NCI-H524 (cell line): ENCODE data around the gene TIE1.

ENCODE experiments used
- DNase-seq, 2 experiments: peaks; one replicate each; lab custom pipeline; 2025; lab: John Stamatoyannopoulos, UW

TIE1 gene

DNA sequence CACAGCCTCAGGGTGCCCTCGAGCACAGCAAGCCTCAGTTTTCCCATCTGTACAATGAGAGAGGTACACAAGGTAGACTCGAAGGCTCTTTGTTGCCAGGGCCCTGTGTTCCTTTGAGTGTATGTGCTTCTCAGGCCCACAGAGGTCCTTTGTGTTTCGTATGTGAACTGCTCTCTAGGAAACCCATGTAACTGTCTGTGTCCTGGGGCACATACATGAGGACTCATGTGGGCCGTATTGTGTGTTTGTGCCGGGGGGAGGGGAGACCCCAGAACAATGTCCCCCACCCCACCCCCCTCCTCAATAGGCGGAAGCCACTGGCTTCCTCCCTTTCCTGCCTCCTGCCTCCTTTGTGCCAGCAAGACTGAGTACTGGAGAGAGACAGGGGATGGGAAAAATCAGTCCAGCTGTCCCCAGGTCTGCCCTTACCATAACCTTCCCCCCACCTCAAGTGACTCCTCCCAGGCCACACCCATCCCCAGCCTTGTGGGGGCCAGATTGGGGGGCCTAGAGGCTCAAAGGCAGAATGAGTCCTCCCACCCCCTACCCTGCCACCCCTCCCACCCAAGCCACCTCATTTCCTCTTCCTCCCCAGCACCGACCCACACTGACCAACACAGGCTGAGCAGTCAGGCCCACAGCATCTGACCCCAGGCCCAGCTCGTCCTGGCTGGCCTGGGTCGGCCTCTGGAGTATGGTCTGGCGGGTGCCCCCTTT lies at the start of gene TIE1:
Gene TIE1, plus strand, starts transcription at position 605 of the 717 bp plus-strand sequence. Its CDS starts 90 bp downstream, at position 695.
- no peak for DNase-seq

DNA sequence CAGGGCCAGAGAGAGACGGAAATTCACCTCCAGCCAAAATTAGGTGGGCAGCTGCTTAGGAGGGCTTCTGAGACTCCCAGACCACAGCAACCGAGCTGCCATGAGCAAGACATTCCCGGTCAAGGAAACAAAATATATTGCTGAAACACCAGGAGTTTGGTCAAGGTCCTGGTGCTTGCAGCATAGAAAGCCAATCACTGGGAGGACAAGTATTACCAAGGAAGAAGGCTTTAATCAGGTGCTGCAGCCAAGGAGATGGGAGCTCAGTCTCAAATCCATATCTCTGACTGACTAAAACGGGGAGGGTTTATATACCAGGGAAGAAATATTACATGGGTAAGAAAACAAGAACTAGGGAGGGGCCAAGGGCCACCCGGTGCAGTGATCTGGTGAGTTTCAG lies 49.8 kb upstream of the TIE1 start:
- DNase-seq, result no peak

DNA sequence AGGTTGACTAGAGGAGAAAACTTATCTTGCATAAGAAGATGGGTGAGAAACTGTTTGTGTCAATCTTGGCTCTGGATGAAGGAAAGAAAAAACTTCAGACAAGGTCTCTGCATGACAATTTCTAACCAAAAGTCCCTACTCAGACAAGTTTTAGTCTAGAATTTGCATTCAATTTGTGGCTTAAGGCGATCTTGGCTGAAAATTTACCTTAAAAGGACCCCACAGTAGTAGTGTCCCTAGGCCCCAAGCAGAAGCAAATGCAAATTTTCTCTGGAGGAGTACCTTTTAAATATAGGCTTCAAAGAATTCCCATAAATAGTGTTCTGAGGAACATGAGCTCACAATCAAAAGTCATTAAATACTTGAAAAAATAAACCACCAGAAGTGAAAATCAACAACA lies 48.6 kb upstream of the TIE1 start:
- DNase-seq, result no peak

DNA sequence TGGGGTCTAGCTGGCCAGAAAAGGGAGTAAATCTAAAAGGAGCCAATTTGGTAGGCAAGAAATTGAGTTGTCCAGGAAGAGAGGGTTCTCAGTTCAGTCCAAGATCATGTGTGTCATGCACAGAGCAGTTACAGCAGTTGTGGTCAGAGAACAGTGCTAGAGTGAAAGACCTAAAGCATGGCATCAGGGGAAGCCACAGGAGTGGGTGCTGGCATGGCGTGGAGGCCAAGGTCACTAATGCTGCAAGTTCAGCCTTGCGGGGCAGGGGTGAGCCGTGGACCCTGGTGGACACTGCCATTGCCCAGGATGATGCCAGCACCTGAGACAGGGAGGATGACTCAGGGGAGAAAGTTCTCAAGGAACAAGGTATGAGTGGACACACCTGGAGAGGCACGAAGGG lies 47.6 kb upstream of the TIE1 start:
- no peak for DNase-seq

DNA sequence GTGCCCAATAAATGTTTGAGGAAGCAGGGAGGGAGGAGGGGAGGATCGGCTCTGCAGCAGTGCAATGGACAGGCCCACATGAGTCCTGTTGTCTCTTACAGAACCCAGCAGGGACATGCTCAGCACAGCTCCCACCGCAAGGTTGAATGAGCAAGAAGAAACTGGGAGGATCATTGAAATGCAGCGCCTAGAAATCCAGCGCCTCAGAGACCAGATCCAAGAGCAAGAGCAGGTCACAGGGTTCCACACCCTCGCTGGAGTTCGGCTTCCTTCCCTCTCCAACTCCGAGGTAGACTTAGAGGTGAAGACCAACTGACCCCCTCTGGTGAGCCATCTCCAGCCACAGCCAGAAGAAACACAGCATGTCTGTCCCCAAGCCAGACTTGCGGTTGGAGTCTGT lies 46.9 kb upstream of the TIE1 start:
- no peak for DNase-seq

DNA sequence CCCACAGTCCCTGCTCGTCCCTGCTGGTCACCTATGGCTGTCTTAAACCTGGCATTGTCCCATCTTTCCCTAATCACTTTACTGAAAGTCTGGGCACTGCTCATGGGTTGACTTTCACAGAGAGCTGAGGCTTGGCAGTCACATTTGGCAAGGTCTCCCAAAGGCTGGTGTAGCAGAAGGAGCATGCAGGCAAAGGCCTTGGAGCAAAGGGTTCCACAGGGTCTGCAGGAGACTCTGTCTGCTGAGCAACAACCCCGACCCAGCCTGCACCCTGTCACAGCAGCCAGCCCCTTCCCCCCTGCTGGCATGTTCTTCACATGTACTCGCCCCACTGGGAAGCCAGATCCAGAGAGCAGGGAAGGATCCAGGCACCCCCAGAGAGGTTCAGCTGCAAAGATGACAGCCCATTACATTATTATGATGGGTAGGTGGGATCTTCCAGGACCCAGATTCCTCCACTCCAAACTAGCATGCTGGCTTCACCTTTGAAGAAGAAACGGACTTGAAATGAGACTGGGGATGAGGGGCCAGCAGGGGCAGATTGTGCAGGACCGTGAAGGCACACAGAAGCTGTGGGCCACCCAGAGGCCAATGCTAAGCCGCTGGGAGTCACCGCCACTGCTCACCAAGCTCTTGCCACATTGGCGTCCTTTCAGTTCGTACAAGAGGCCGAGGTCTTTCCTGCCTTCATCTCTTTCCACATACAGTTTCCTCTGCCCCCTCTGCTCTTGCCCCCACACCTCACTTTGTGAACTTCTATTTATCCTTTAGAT lies 45.2 kb upstream of the TIE1 start:
- DNase-seq, result no peak

DNA sequence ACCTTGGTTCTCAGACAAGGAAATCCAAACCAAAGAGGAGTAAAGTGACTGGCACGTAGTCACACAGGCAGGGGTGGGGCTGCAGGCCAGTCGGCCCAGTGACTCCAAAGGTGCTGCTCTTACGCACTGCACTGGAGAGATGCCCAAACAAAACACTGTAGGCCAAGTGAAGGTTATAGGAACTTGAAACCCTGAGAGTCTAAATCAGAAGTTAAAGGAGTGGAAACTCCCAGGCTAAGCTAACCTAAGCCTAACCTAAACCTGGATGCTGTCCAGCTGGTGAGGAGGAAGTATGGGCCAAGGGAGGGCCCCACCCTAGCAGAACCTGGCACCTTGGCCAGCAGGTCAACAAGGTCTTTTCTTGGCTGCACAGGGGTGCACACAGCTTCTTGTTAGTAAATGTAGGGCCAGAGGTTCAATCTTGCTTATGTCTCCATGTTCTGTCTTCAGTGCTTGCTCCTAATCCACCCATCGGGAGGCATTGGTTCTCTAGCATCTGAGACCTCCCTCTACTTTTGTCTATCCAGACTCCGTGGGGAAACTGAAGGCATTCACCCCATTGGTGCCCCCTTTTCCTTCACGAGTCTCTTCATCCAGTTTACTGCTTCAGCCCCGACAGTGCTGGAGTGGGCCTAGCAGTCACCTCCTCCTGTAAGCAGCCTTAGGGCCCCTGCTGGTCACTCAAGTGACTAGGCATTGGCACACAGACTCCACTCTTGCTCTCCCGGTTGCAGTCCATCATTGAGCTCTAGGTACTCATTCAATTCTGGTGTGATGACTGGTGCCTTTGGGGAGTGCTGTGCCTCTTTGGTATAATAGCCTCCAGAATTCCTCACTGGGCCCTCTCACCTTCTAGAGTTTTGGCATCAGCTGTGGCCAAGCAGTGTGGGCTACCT lies 43.9 kb upstream of the TIE1 start:
- DNase-seq, result no peak

DNA sequence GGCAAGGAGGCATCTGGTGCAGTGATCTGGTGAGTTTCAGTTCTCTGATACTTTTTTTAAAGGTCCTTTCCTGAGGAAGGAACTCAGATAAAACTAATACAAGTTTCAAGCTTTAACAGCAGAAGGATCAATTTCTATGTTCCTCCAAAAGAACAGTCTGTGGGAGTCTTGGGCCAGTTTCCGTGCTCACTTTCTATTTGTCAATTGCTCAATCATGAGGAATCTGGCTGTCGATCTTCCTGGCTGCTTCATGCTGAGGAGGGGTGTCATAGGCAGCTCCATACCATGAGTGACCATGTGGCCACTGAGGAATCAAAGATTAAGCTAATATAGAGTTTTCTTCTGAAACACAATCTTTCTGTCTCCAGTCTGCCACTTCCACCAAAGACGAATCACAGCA lies 42.4 kb upstream of the TIE1 start:
- no peak for DNase-seq

DNA sequence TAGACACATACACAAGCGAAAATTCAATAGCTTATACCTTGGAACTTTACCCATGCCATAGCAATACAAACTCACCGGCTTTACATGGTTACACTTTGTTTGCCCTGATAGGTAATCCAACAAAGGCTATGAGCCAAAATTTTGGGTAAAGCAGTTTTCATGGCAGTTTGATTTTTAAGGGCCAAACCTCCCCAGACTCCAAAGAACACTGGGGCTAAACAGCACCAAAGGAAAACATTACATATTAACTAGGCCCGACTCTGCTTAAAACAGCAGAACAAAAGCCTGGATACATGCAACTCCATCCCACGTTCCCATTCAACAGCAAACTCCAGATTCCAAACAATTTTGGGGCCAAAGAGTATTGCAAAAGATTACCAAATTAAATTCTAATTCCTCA lies 35.4 kb upstream of the TIE1 start:
- no peak for DNase-seq

DNA sequence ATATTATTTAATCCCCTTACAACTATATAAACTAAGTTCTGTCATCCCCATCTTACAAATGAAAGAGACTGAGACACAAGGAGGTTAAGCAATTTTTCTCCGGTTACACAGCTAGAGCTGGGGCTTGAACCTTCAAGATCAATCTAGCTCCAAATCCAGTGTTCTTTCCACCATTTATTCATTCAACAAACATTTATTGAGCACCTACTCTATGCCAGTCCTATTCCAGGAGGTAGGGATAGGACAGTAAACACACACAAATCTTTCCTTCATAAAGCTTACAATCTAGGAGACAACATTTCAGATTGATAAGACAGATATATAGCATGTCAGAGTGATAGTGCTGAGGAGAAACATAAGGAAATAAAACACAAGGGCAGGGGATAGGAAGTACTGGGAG lies 33.9 kb upstream of the TIE1 start:
- no peak for DNase-seq

DNA sequence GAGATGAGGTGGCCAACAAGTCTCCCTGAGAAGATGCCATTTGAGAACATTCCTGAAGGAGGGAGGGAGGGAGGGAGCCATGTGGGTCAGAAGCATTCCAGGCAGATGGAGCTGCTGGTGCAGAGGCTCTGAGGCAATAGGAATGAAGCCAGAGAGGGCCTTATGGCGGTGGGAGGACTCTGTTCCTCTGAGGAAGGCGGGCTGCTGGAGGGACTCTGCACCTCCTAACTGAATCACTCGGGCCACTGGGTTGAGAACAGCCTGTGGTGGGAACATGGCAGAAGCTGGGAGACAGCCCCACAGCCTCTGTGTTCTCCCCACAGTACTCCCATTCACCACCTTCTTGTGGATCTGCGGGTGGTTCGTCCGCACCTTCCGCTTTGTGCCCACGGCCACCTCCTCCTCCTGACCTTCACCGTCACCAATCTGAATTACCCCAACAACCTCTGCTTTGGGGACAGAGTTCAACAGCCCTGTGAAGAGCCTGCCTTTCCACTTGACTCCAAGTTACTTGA lies 33.4 kb upstream of the TIE1 start:
- no peak for DNase-seq

DNA sequence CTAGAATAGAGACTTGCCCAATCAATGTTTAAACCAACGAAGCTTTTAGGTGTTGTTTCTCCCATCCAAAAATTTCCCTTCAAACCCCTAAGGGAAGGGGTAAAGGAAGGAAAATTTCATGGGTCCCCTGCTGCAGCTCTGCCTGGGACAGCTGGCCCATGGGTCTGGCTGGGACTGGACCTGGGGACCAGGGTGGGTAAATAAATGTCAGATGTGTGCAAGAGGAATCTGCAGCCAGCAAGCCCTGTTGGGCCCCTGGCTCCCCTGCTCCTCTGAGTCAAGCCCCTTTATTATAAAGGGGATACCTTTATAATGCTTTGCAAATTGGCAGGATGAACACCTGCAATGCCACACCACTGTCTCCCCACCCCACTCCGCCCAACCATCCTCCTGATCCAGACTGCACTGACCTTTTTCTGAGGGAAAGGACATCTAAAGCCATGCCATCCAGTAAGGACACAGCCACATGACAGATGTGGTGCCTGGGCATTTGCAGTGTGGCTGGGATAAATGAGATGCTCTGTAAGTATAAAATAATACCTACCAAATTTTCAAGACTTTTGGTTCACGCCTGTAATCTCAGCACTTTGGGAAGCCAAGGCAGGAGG lies 32.9 kb upstream of the TIE1 start:
- no peak for DNase-seq

DNA sequence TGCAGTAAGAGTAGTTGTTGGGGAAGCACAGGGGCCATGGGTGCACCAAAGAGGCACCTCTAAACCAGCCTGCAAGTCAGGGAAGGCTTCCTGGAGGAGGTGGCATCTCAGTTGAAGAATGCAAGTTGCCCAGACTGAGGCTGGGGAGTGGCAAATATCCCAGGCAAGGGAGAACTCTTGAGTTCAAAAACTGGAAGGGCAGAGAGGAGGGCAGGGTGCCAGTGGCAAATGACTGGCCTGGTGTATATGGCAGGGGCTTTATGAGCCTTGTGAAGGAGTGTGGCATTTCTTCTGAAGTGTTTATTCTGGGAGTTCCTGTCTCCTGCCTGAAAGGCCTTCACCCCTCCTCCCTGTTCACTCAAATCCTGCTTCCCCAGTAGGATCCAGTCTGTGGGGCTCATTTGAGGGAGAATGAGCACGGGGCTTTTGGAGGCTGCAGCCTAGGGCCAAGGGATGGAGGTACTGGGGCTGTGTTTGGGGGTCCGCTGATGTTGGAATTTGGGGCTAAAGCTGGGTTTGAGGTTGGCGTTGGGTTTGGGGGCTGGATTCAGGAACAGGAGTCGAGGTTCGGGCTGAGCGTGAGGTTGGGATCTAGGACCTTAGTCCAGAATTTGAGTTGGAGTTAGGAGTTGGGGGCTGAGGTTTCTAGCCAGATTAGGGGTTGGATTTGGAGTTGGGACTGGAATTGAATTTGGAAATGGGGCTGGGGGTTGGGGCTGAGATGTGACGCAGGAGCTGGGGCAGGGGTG lies 31.0 kb upstream of the TIE1 start, which contains the start of gene TMEM125:
Gene TMEM125, plus strand, starts transcription at position 357 of the 749 bp plus-strand sequence. CDS start 2,740 bp downstream, outside the sequence.
- DNase-seq, result no peak

DNA sequence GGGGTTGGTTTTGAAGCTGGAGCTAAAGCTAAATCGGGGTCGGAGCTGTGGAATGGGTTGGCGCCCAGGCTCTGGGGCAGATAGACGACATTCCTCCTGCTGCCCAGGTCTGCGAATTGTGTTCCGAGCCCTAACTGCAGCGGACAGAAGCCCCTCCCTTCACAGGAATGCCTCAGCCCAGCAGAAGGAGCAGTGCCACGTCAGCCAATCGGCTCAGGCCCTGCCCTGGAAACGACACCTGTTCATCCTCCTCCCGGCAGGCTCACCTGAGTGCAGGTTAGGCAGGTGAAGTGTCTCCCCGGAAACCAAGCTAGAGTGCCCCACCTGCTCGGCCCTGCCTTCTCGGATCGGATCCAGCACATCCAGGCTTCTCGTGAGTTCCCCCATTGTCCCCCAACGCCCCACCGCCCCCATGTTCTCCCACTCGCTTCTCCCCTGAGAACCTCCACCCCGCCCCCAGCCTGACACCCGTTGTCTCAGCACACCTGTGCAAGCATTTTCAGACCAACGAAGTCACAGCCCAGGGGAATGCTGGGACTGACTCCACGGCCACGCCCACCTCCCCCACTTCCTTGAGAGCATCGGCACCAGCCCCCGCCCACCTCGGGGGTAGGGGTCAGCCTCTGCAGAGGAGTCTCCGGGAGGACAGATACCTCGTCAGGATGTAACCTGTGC lies 30.2 kb upstream of the TIE1 start:
- DNase-seq, result no peak

DNA sequence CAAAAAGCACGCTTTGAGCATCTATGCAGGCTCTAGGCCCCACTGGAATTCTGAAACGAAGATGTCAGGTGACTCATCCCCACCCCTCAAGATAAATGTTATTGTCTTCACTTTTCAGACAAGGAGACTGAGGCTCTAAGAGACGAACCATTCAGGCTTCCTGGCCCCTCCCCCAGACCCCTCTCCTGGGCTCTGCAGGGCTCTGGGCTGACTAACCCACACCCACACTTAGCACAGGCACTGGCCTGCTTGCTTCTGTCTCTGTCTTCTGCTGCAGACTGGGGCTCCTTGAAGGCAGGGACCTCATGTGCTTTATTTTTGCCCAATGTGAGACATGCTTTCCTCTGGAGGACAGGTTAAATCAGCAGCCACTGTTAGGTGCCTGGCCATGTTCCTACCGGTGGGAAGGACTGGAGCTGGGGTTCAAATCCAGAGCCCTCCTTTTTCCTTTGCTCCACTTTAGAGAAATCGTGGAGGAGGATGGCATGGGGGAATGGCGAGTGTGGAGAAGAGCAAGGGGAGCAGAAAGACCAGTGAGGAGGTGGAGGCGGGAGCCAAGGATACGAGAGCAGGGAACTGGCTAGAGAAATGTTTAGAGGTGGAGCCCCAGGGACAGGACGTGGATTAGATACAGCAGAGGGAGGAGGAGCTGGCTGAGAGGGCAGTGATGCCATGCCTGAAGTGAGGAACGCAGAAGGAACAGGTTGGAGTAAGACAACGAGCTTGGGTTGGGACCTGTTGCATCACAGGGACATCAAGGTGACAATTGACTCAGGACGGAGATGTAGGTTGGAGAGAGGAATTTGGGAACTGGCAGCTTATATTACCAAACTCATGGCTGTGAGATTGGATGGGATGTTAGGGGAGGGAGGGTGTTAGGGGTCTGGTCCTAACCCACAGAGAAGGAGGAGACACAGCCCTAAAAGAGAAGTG lies 29.3 kb upstream of the TIE1 start:
- no peak for DNase-seq

DNA sequence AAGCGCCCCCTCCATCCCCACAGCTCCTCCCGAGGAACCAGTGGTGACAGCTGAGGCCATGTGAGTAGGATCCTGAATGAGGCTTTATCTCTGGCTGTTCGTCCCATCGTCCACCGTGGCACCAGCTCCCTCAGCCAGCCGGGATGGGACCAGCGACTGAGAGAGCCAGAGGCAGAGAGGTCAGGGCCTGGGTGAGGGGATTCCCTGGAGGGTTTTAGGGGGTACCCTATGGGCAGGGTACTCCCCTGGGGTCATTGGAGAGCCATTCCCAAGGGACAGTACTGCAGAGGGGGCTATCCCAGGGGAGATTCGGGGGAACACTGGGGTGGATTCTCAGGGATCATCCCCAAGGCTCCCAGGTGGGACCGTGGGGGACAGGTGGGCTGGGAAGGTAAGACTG lies 28.6 kb upstream of the TIE1 start:
- DNase-seq, result no peak

DNA sequence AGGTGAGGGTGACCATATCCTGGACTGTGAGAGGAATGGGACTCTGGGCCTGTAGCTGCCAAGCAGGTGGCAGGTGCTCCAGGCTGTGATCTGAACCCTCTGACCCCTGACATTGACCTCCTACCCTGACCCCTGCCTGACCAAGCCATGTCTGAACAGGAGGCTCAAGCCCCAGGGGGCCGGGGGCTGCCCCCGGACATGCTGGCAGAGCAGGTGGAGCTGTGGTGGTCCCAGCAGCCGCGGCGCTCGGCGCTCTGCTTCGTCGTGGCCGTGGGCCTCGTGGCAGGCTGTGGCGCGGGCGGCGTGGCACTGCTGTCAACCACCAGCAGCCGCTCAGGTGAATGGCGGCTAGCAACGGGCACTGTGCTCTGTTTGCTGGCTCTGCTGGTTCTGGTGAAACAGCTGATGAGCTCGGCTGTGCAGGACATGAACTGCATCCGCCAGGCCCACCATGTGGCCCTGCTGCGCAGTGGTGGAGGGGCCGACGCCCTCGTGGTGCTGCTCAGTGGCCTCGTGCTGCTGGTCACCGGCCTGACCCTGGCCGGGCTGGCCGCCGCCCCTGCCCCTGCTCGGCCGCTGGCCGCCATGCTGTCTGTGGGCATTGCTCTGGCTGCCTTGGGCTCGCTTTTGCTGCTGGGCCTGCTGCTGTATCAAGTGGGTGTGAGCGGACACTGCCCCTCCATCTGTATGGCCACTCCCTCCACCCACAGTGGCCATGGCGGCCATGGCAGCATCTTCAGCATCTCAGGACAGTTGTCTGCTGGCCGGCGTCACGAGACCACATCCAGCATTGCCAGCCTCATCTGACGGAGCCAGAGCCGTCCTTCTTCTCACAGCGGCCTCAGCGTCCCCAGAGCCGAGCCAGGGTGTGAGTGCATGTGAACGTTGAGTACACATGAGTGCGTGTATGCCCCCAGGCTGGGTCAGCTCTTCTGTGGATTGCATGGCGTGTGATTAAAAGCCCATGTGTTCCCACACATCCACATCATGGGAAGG lies 27.9 kb upstream of the TIE1 start:
- no peak for DNase-seq

DNA sequence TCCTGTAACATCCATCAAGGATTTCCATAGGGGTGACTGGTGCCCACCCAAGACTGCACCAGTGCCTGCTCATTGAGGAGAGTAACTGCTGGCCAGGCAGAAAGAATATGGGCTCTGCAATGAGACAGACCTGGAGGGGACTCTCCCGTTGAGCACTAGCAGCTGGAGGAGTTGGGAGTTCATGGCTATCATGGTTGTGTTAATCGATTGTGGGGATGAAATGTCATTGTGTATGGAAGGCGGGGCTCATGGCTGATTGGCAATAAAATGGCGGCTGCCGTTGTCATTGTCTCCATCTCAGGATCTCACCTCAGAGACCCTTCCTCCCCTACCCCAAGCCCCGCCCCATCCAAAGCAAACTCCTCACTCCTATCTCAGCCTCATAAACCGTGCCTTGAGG lies 27.1 kb upstream of the TIE1 start:
- no peak for DNase-seq
